Activated T-helper 2 cell treated with anti-CD3 and anti-CD28 coated beads, Interferon-gamma antibody, Interleukin-2, Interleukin-4, amounts not matched to agents 10 μg/mL and 5 μg/mL and 100 μg/mL, durations not matched to agents 14 hours and 24 hours and 36 hours (primary cell): ENCODE results near the gene ZNF436. TPM values are rescaled to one million over a fixed set of nuclear protein-coding genes. Genes with fewer than 3 reads are reported as not detected.

Experiments used
- DNase-seq: peaks from one replicate; pipeline ENCODE4 v3.0.0; 2021; ENCODE audit warnings: low spot score
- H3K27ac Mint-ChIP-seq: one replicate; pipeline ENCODE4 v1.8.0; 2021; ENCODE audit warnings: mixed read lengths
- H3K27me3 Mint-ChIP-seq: one replicate; pipeline ENCODE4 v1.8.0; 2021; ENCODE audit warnings: low read depth, mixed read lengths
- H3K36me3 Mint-ChIP-seq: one replicate; pipeline ENCODE4 v1.8.0; 2021; ENCODE audit warnings: low read depth, mixed read lengths
- H3K4me1 Mint-ChIP-seq: one replicate; pipeline ENCODE4 v1.8.0; 2021; ENCODE audit warnings: low read depth, mixed read lengths
- H3K4me3 Mint-ChIP-seq: one replicate; pipeline ENCODE4 v1.8.0; 2021; ENCODE audit warnings: low read depth, mild to moderate bottlenecking, moderate library complexity, mixed read lengths
- H3K9me3 Mint-ChIP-seq: one replicate; pipeline ENCODE4 v1.8.0; 2021; ENCODE audit warnings: mixed read lengths
- intact Hi-C: fragments of 100-400 bp; cut with micrococcal nuclease; formaldehyde crosslinking; loops from one replicate; pipeline ENCODE4 v1.15.1; 2023
- total RNA-seq: library from RNA; stranded (reverse); gene quantifications from 2 replicates; pipeline ENCODE4 v1.2.3, GENCODE V29; 2022

ZNF436 gene
- total RNA-seq, 1 donor from 2014 or later: 6.1 TPM

DNA sequence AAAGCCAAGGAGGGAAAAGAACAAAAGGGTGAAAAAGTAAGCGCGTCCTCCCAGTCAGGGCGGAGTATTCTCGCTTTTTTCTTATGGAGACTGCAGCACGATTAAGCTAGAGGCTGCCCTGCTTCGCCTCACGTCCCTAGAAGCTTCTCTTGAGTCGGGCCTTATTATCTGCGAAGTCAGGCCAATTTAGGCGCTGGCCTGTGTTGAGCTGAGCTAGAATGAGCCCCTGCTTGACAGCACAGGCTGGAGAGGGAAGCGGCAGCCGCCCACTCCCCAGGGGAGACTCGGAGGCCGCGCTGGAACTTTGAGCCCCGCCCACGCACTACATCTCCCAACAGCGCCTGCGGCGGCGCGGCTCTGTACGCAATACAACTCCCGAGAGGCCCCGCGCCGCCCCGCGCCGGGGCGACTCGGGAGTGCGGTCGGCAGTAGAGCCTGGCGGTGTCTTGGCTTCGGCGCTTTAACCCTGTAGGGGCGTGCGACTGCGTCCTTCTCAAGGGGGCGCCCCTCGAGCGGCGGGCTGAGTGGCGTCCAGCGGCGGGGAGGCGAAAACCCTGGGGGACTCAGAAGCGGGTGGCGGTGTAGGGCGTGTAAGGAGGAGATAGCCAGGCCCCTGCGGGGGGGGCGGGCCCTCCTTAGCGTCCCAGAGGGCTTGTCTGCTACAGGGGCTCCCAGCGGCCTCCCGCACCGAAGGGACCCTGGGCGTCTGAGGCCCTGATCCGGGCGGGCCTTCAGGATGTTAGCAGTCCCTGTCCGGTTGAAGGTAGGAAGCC lies 888 bp downstream of the ZNF436 start:
- intact Hi-C loops: loop anchor here (1.0 kb wide), 2 partner anchors 24 to 324 kb away; partner anchors contain the start of gene HNRNPR
- peak overlapping the region; percentile 97 for H3K27ac Mint-ChIP-seq
- peaks cover 20% of the 10 kb centered on the region for H3K9me3 Mint-ChIP-seq

GRCh38 chr1:23367791-23368561 lies 1.7 kb downstream of the ZNF436 start:
- intact Hi-C loops: loop anchor here (1.0 kb wide), 2 partner anchors 24 to 324 kb away; partner anchors contain the start of gene HNRNPR
- H3K27me3 Mint-ChIP-seq: no peaks in the 10 kb centered on the region
- H3K36me3 Mint-ChIP-seq: peaks cover 47% of the 10 kb centered on the region
- peak overlapping the region; percentile 94 for H3K4me3 Mint-ChIP-seq
- peak; percentile 99 for DNase-seq
- peaks cover 27% of the 10 kb centered on the region for H3K9me3 Mint-ChIP-seq
- H3K4me1 Mint-ChIP-seq: peaks cover 28% of the 10 kb centered on the region
- peak overlapping the region; percentile 97 for H3K27ac Mint-ChIP-seq

More for the DNA sequence above, 888 bp downstream of the ZNF436 start:
- no peaks in the 10 kb centered on the region for H3K27me3 Mint-ChIP-seq
- peak overlapping the region; percentile 94 for H3K4me3 Mint-ChIP-seq
- H3K4me1 Mint-ChIP-seq: peaks cover 28% of the 10 kb centered on the region
- H3K36me3 Mint-ChIP-seq: peaks cover 39% of the 10 kb centered on the region
- DNase-seq: peak; percentile 85

GRCh38 chr1:23367451-23367790 lies 2.2 kb downstream of the ZNF436 start:
- peaks cover 28% of the 10 kb centered on the region for H3K4me1 Mint-ChIP-seq
- peaks cover 53% of the 10 kb centered on the region for H3K36me3 Mint-ChIP-seq
- H3K4me3 Mint-ChIP-seq: peak overlapping the region; percentile 94
- peak overlapping the region; percentile 97 for H3K27ac Mint-ChIP-seq
- H3K27me3 Mint-ChIP-seq: no peaks in the 10 kb centered on the region
- peaks cover 33% of the 10 kb centered on the region for H3K9me3 Mint-ChIP-seq
- DNase-seq: no peak
- intact Hi-C loops: no loop called here

DNA sequence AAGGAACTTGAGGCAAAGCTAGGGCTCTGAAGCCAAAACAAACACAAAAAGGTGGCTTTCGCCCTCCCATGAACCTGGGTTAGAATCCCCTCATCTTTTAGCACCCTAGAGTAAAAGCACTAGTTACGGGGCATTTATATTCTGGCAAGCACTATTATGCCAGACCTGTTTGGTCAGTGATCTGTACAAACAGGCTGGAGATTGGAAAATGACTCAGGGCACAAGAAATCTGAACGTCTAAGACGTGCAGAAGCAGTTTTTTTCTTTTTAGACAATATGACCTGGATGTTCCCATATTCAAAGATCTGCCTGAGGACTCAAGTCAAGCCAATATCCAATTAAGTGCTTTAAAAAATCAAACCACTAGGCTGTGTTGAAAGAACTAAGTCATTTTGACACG lies 3.0 kb downstream of the ZNF436 start:
- H3K4me3 Mint-ChIP-seq: peak overlapping the region; percentile 94
- no peak for DNase-seq
- H3K4me1 Mint-ChIP-seq: peaks cover 28% of the 10 kb centered on the region
- H3K27ac Mint-ChIP-seq: no peak overlapping the region
- intact Hi-C loops: no loop called here
- H3K9me3 Mint-ChIP-seq: peaks cover 39% of the 10 kb centered on the region
- H3K27me3 Mint-ChIP-seq: no peaks in the 10 kb centered on the region
- H3K36me3 Mint-ChIP-seq: peaks cover 61% of the 10 kb centered on the region

DNA sequence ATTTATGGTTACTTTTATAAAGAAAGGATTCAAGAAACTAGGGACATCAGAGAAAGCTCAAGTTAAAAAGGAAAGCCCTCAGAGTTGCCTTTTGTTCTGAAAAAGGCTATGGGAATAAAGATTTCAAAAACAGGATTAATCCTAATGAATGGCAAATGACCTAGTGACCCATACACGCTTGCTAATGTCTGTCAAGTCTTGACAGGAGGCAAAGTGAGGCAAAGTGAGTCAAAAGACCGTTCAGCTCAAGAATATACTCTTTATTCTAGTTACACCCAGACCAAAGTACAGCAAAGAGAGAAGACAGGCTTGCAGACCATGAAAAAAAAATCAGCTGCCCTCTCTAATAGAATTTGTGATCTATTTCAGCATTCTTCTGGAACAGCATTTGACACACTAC lies 3.5 kb downstream of the ZNF436 start:
- Mint-ChIP-seq H3K9me3 (peaks cover 44% of the 10 kb centered on the region), H3K27ac (no peak overlapping the region), H3K4me1 (peaks cover 27% of the 10 kb centered on the region), H3K27me3 (no peaks in the 10 kb centered on the region), H3K4me3 (peak overlapping the region; percentile 30), H3K36me3 (peaks cover 65% of the 10 kb centered on the region)
- intact Hi-C loops: no loop called here
- no peak for DNase-seq

GRCh38 chr1:23362218-23362713 lies 7.4 kb downstream of the ZNF436 start:
- Mint-ChIP-seq H3K9me3 (peaks cover 74% of the 10 kb centered on the region), H3K27ac (no peak overlapping the region), H3K4me1 (peaks cover 6% of the 10 kb centered on the region), H3K36me3 (peaks cover 94% of the 10 kb centered on the region), H3K27me3 (no peaks in the 10 kb centered on the region), H3K4me3 (no peak overlapping the region)
- intact Hi-C loops: no loop called here
- DNase-seq: no peak

- H3K4me3 Mint-ChIP-seq: no peak overlapping the region
- H3K27me3 Mint-ChIP-seq: peaks cover 3% of the 10 kb centered on the region
- peaks cover 4% of the 10 kb centered on the region for H3K4me1 Mint-ChIP-seq
- no peak overlapping the region for H3K27ac Mint-ChIP-seq
- no peak for DNase-seq
- intact Hi-C loops: no loop called here
- peaks cover 69% of the 10 kb centered on the region for H3K9me3 Mint-ChIP-seq
- peaks cover 63% of the 10 kb centered on the region for H3K36me3 Mint-ChIP-seq
Observed at GRCh38 chr1:23358310-23358875, 11.2 kb downstream of the ZNF436 start.

DNA sequence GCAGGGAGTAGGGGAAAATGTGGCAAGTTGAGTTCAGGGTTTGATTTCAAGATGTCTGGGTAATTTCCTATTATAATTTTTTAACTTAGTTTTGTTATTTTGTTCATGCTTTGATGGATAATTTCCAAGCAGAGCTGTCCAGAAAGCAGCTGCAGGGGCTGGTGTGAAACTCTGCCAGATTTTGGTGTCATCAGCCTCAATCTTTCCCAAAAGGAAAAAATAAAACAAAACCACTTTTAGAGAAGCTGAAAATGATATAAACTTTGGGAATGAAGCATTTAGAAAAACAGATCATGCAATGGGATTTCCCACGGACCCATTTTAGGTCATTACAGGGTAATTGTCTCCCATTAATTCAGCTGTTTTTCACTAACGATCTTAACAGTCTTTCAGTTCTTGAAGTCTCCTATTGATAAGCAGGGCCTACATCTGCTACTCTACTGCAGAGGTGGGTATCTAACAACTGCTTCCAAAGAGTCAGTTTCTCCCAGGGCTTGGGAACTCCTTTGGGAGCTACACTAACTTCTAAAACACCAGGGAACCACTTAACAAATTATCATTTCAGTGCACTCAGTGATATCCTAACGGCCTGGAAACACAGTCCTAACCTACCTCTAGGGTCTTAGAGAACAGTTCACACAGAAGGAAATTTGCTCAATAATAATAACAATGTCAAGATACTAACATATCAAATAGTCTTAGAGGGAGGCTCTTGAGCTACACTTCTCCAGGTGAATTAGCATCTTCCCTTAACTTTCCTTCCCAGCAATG lies 12.3 kb downstream of the ZNF436 start:
- peaks cover 53% of the 10 kb centered on the region for H3K36me3 Mint-ChIP-seq
- DNase-seq: no peak
- H3K4me1 Mint-ChIP-seq: peaks cover 4% of the 10 kb centered on the region
- H3K4me3 Mint-ChIP-seq: no peak overlapping the region
- H3K27me3 Mint-ChIP-seq: peaks cover 3% of the 10 kb centered on the region
- H3K9me3 Mint-ChIP-seq: peaks cover 59% of the 10 kb centered on the region
- H3K27ac Mint-ChIP-seq: no peak overlapping the region
- intact Hi-C loops: no loop called here

DNA sequence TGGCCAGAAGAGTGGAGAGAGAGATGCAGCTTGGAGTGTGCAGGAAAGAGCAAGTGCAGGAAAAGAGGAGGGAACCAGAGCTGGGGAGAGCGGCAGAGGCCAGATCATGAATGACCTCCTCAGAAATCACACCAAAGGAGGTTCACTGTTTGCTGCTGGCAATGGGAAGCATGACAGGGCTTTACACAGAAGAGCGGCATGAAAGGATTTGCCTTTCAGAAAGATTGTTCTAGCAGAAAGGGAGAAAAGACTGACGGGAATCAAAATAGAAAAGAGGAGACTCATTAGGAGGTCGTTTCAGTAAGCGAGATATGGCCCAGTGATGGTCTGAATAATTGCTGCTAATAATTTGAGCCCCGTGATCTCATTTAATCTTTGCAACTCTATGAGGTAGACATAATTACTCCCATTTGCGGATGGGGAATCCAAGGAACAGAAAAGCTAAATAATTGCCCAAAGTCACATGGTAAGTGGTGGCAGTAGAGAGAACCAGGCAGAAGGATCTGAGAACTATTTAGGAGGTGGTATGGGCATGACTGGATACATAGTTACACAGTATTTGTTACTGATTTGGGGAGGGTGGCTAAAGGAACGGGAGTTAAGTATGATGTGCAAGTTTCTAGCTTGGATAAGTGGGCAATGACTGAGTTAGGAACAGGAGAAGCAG lies 13.0 kb downstream of the ZNF436 start:
- intact Hi-C loops: no loop called here
- DNase-seq: no peak
- peaks cover 54% of the 10 kb centered on the region for H3K9me3 Mint-ChIP-seq
- no peak overlapping the region for H3K27ac Mint-ChIP-seq
- H3K27me3 Mint-ChIP-seq: peaks cover 3% of the 10 kb centered on the region
- H3K36me3 Mint-ChIP-seq: peaks cover 46% of the 10 kb centered on the region
- H3K4me3 Mint-ChIP-seq: no peak overlapping the region
- peaks cover 4% of the 10 kb centered on the region for H3K4me1 Mint-ChIP-seq

- Mint-ChIP-seq H3K27ac (no peak overlapping the region), H3K9me3 (peaks cover 30% of the 10 kb centered on the region), H3K4me3 (no peak overlapping the region), H3K27me3 (peaks cover 3% of the 10 kb centered on the region), H3K36me3 (peaks cover 22% of the 10 kb centered on the region), H3K4me1 (peaks cover 4% of the 10 kb centered on the region)
- intact Hi-C loops: no loop called here
- DNase-seq: no peak
Observed at GRCh38 chr1:23354245-23354644, 15.4 kb downstream of the ZNF436 start.

DNA sequence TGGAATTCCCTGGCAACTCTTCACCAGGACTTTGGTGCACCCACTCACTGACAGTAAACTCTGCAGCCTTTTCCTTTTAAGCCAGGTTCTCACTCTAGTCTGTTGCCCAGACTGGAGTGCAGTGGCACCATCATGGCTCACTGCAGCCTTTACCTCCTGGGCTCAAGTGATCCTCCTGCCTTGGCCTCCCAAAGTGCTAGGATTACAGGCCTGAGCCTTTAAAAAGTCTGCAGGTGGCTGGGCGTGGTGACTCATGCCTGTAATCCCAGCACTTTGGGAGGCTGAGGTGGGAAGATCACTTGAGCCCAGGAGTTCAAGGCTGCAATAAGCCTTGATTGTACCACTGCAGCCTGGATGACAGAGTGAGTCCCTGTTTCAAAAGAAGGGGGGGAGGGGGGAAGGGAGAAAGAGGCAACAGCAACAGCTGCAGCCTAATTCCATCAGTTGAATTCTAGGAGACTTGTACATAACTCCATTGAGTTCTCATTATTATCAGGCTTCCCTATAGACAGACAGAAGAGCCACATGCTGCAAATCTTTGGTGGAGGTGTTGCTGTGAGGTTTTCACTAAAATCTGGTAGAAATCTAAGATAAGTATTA lies 17.4 kb downstream of the ZNF436 start:
- peaks cover 3% of the 10 kb centered on the region for H3K27me3 Mint-ChIP-seq
- H3K4me1 Mint-ChIP-seq: peaks cover 4% of the 10 kb centered on the region
- H3K36me3 Mint-ChIP-seq: peaks cover 7% of the 10 kb centered on the region
- no peak for DNase-seq
- H3K27ac Mint-ChIP-seq: no peak overlapping the region
- intact Hi-C loops: no loop called here
- H3K9me3 Mint-ChIP-seq: peaks cover 15% of the 10 kb centered on the region
- H3K4me3 Mint-ChIP-seq: no peak overlapping the region
